ENCODE results near the gene DRC7. TPM values are rescaled to one million over a fixed set of nuclear protein-coding genes. Genes with fewer than 3 reads are reported as not detected.

The DRC7 gene
- total and polyA plus RNA-seq, 2 experiments from 2014 or later: not detected

GRCh38 chr16:57660715-57661463 is 33.7 kb upstream of the DRC7 start:
- H3K27ac ChIP-seq: no peak overlapping the region
- H3K4me1 ChIP-seq (ENCODE audit: insufficient read depth): no peaks in the 10 kb centered on the region
- 81 to 83% methylated on average over 11 of the region's 11 CpGs for WGBS, 2 experiments (ENCODE audit: low coverage in 1 of 2, low lambda C conversion rate in 2 of 2, missing lambda C conversion rate in 2 of 2)
- H2AFZ ChIP-seq: no peak overlapping the region
- no peaks in the 10 kb centered on the region for H3K9me2 ChIP-seq (ENCODE audit: insufficient read depth)
- H4K20me1 ChIP-seq (ENCODE audit: insufficient read depth): no peaks in the 10 kb centered on the region
- DNase-seq: no peak
- no peaks in the 10 kb centered on the region for H3K9me3 ChIP-seq (ENCODE audit: low read depth)
- H3F3A ChIP-seq (ENCODE audit: insufficient read depth): no peaks in the 10 kb centered on the region
- H3K9ac ChIP-seq: no peak overlapping the region
- no peak overlapping the region for H3K4me2 ChIP-seq (ENCODE audit: unreplicated experiment)
- no peaks in the 10 kb centered on the region for H3K27me3 ChIP-seq (replicated peaks; ENCODE audit: insufficient read depth)
- no peaks in the 10 kb centered on the region for H3K36me3 ChIP-seq (ENCODE audit: low read depth)
- no peaks in the 10 kb centered on the region for H3K79me2 ChIP-seq (ENCODE audit: insufficient read depth)
- H3K4me3 ChIP-seq: no peak overlapping the region
- in situ Hi-C loops (cut with MboI): no loop called here
- TF ChIP-seq EZH2phosphoT487 (IDR thresholded peaks at IDR 0.05; ENCODE audit: insufficient read depth, low read depth) (no peak), EZH2 (IDR thresholded peaks at IDR 0.05; ENCODE audit: insufficient read depth, poor library complexity, severe bottlenecking) (no peak)

GRCh38 chr16:57661510-57661909 is 33.1 kb upstream of the DRC7 start:
- no peaks in the 10 kb centered on the region for H3K36me3 ChIP-seq (ENCODE audit: low read depth)

GRCh38 chr16:57661936-57662906 is 32.4 kb upstream of the DRC7 start:
- no peaks in the 10 kb centered on the region for H3K36me3 ChIP-seq (ENCODE audit: low read depth)
- no peaks in the 10 kb centered on the region for H3K4me1 ChIP-seq (ENCODE audit: insufficient read depth)
- H3K27ac ChIP-seq: no peak overlapping the region
- H3F3A ChIP-seq (ENCODE audit: insufficient read depth): no peaks in the 10 kb centered on the region
- no peaks in the 10 kb centered on the region for H3K9me3 ChIP-seq (ENCODE audit: low read depth)
- H3K4me3 ChIP-seq: no peak overlapping the region
- no peak for TF ChIP-seq EZH2 (IDR thresholded peaks at IDR 0.05; ENCODE audit: insufficient read depth, poor library complexity, severe bottlenecking)
- no peak for TF ChIP-seq EZH2phosphoT487 (IDR thresholded peaks at IDR 0.05; ENCODE audit: insufficient read depth, low read depth)
- no peak overlapping the region for H3K4me2 ChIP-seq (ENCODE audit: unreplicated experiment)
- WGBS, 2 experiments (ENCODE audit: low coverage in 1 of 2, low lambda C conversion rate in 2 of 2, missing lambda C conversion rate in 2 of 2): 77 to 79% methylated on average over 19 to 20 of the region's 20 CpGs
- H4K20me1 ChIP-seq (ENCODE audit: insufficient read depth): no peaks in the 10 kb centered on the region
- no peak for DNase-seq
- H2AFZ ChIP-seq: no peak overlapping the region
- in situ Hi-C loops (cut with MboI): no loop called here
- no peak overlapping the region for H3K9ac ChIP-seq
- H3K79me2 ChIP-seq (ENCODE audit: insufficient read depth): no peaks in the 10 kb centered on the region
- no peaks in the 10 kb centered on the region for H3K27me3 ChIP-seq (replicated peaks; ENCODE audit: insufficient read depth)
- no peaks in the 10 kb centered on the region for H3K9me2 ChIP-seq (ENCODE audit: insufficient read depth)

More at GRCh38 chr16:57661510-57661909, 33.1 kb upstream of the DRC7 start:
- Histone ChIP-seq H3K9me2 (ENCODE audit: insufficient read depth) (no peaks in the 10 kb centered on the region), H3K4me3 (no peak overlapping the region), H4K20me1 (ENCODE audit: insufficient read depth) (no peaks in the 10 kb centered on the region), H3K27ac (no peak overlapping the region), H2AFZ (no peak overlapping the region), H3K79me2 (ENCODE audit: insufficient read depth) (no peaks in the 10 kb centered on the region), H3K4me1 (ENCODE audit: insufficient read depth) (no peaks in the 10 kb centered on the region), H3K9ac (no peak overlapping the region), H3K4me2 (ENCODE audit: unreplicated experiment) (no peak overlapping the region), H3K27me3 (replicated peaks; ENCODE audit: insufficient read depth) (no peaks in the 10 kb centered on the region), H3F3A (ENCODE audit: insufficient read depth) (no peaks in the 10 kb centered on the region), H3K9me3 (ENCODE audit: low read depth) (no peaks in the 10 kb centered on the region)
- no peak for DNase-seq
- 83 to 85% methylated on average over 7 of the region's 7 CpGs for WGBS, 2 experiments (ENCODE audit: low coverage in 1 of 2, low lambda C conversion rate in 2 of 2, missing lambda C conversion rate in 2 of 2)
- in situ Hi-C loops (cut with MboI): no loop called here
- no peak for TF ChIP-seq EZH2phosphoT487 (IDR thresholded peaks at IDR 0.05; ENCODE audit: insufficient read depth, low read depth)
- no peak for TF ChIP-seq EZH2 (IDR thresholded peaks at IDR 0.05; ENCODE audit: insufficient read depth, poor library complexity, severe bottlenecking)

- no peaks in the 10 kb centered on the region for H3F3A ChIP-seq (ENCODE audit: insufficient read depth)
- no peak overlapping the region for H2AFZ ChIP-seq
- H3K9ac ChIP-seq: no peak overlapping the region
- H3K4me1 ChIP-seq (ENCODE audit: insufficient read depth): no peaks in the 10 kb centered on the region
- no peaks in the 10 kb centered on the region for H3K36me3 ChIP-seq (ENCODE audit: low read depth)
- H3K27ac ChIP-seq: no peak overlapping the region
- no peak for DNase-seq
- TF ChIP-seq EZH2phosphoT487 (IDR thresholded peaks at IDR 0.05; ENCODE audit: insufficient read depth, low read depth) (no peak), EZH2 (IDR thresholded peaks at IDR 0.05; ENCODE audit: insufficient read depth, poor library complexity, severe bottlenecking) (no peak)
- WGBS, 2 experiments (ENCODE audit: low coverage in 1 of 2, low lambda C conversion rate in 2 of 2, missing lambda C conversion rate in 2 of 2): 87 to 91% methylated on average over 19 to 21 of the region's 21 CpGs
- no peaks in the 10 kb centered on the region for H3K9me3 ChIP-seq (ENCODE audit: low read depth)
- no peaks in the 10 kb centered on the region for H3K79me2 ChIP-seq (ENCODE audit: insufficient read depth)
- H3K4me3 ChIP-seq: no peak overlapping the region
- in situ Hi-C loops (cut with MboI): no loop called here
- no peaks in the 10 kb centered on the region for H3K27me3 ChIP-seq (replicated peaks; ENCODE audit: insufficient read depth)
- no peaks in the 10 kb centered on the region for H3K9me2 ChIP-seq (ENCODE audit: insufficient read depth)
- no peak overlapping the region for H3K4me2 ChIP-seq (ENCODE audit: unreplicated experiment)
- no peaks in the 10 kb centered on the region for H4K20me1 ChIP-seq (ENCODE audit: insufficient read depth)
Observed at GRCh38 chr16:57663436-57663835, 31.2 kb upstream of the DRC7 start.

Measured in GM23248 (cell line).